GM19035 (cell line): ENCODE measurements around the gene TCEAL5.
"Not testable (repeated sequence)": the region's sequence is repeated elsewhere in the genome, so short reads cannot be mapped to it uniquely, and the experiment has no call there.

ENCODE experiments used
- ATAC-seq: cut with Tn5 transposase; IDR thresholded peaks from one replicate; pipeline ENCODE4 v1.9.1; 2021; ENCODE audit not compliant: unreplicated experiment

The TCEAL5 gene

GRCh38 chrX:103234869-103235268 is 41.7 kb downstream of the TCEAL5 start:
- no peak for ATAC-seq

GRCh38 chrX:103233263-103233662 is 43.3 kb downstream of the TCEAL5 start:
- no peak for ATAC-seq

GRCh38 chrX:103225918-103226317 is 50.6 kb downstream of the TCEAL5 start:
- not testable (repeated sequence) for ATAC-seq
